ENCODE data around the gene OR5C1.

OR5C1 gene

DNA sequence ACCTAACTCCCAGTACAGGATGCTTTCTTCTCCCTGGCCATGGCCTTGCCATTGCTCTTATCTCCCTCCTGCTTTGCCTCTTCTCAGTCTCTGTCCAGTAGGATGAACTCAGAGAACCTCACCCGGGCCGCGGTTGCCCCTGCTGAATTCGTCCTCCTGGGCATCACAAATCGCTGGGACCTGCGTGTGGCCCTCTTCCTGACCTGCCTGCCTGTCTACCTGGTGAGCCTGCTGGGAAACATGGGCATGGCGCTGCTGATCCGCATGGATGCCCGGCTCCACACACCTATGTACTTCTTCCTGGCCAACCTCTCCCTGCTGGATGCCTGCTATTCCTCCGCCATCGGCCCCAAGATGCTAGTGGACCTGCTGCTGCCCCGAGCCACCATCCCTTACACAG, at the start of gene OR5C1:
OR5C1 (plus strand) TSS at position 103 of the 400 bp plus-strand sequence; CDS start at position 103, 0 bp downstream.
- no peak for DNase-seq

DNA sequence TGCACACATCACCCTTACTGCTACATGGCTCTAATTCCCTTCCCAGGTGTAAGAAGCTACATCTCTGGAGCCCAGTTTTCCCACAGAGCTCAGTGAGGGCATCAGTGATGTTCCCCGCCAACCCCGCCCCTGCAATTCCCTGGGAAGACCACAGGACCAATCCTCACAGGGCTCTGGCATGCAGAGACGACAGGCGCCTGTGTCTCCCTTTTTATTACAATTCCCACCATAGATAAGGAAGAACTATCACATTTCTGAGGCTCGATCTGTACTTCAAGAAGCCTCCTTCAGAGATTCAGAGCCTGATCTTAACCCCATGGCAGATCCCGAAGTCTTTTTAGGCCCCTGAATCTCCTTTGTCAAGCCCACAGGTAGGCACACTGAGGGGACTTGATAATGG, 46.7 kb upstream of the OR5C1 start, which contains the start of gene OR1L6:
OR1L6 (plus strand) TSS at position 301 of the 400 bp plus-strand sequence. CDS start 7,545 bp downstream, outside the sequence.
- DNase-seq: no peak

DNA sequence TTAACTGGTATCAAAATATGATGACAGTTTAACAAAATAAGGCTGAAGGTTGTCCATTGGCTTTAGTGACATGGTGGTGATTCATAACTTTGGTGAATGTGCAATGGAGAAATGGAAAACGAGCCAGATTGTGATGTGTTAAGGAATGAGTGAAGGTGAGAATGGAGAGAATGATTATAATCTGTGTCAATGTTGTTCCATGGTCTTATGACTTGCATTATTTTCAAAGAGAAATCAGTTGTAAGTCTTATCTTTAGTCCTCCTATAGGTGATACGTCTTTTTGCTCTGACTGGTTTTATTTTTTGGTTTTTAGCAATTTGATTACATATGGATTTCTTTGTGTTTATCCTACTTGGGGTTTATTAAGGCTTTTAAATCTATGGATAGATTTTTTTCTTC, 33.9 kb upstream of the OR5C1 start:
- no peak for DNase-seq

- no peak for DNase-seq
Observed at GRCh38 chr9:122767817-122768216, 20.9 kb upstream of the OR5C1 start.

- DNase-seq: no peak
Observed at GRCh38 chr9:122777052-122777451, 11.7 kb upstream of the OR5C1 start.

DNA sequence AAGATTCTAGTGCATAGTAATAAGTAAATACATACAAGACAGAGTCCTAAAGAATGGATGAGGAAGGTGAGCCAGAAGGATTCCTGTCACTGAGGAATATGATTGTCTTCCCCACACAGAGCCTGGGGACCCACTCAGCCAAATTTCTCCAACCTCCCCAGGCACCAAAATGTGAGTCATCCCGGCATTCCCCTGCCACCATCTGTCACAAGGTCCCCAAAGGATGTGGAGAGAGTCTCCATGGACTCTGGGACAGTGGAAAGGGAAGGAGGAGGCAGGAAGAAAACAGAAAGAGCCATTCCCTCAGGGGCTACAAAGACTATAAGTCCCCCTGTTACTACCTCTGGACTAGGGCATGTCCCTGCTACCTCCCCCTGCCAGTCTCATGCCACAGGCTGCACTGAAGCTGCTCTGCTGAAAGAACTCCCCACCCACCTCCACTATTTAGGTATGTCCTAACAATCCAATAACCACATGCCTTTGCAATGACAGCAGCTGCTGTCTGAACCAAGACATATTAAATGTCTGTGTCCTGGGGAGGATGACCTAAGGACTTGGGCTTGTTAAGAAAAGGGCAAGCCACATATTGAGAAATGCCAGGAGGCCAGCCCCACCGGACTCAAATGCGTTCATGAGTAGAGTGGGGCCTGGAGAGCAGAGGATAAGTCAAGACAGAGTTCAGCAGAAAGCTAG, 10.7 kb upstream of the OR5C1 start:
- DNase-seq: no peak

GRCh38 chr9:122779181-122779580, 9.6 kb upstream of the OR5C1 start:
- DNase-seq: no peak

GRCh38 chr9:122780026-122780425, 8.7 kb upstream of the OR5C1 start:
- DNase-seq: no peak

DNA sequence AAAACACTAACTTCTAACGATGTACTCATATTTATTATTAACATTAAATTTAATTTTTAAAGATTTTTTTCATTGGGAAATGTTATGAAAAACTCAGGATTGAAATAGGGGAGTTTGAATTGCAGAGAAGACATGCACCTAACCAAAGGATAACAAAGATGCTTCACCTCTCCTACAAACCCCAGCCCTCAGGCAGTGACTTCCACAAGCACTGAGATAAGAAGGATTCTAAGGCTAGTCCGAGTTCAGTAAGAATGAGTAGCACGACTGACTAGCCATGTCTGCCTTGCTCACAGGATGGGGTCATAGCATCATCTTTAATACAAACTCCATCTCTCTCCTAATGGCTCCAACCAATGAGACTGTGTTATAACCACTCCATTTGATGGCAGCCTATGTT, 7.1 kb upstream of the OR5C1 start:
- no peak for DNase-seq

DNA sequence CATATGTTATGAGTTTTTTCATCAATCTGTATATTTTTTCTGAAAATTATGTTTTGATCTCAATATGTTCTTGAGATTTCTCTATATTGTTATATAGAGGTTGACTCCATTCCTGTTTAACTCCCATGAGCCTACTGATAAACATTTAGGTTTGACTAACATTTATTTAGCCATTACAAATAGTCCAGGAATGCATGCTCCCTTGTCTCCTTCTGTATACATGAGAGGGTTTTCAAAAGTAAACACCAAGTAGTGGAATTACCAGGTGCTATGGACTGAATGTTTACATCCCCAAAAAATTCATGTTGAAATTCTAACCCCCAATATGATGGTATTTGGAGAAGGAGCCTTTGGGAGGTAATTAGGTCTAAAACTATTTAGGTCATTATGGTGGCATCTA, 3.5 kb upstream of the OR5C1 start:
- DNase-seq: no peak

DNA sequence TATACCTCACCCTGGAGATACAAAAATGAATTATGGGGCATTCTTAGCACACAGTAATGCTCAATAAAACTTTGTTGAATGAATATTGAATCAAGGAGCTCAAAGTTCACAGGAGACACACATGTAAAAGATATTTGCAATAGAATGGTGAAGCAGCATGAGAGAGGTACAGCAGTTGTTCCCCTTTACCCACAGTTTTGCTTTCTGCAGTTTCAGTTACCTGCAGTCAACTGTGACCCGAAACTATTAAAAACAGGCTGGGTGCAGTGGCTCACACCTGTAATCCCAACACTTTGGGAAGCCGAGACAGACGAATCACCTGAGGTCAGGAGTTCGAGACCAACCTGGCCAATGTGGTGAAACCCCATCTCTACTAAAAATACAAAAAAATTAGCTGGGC, 2.4 kb upstream of the OR5C1 start:
- no peak for DNase-seq

GRCh38 chr9:122789256-122790046, 718 bp downstream of the OR5C1 start:
- no peak for DNase-seq

DNA sequence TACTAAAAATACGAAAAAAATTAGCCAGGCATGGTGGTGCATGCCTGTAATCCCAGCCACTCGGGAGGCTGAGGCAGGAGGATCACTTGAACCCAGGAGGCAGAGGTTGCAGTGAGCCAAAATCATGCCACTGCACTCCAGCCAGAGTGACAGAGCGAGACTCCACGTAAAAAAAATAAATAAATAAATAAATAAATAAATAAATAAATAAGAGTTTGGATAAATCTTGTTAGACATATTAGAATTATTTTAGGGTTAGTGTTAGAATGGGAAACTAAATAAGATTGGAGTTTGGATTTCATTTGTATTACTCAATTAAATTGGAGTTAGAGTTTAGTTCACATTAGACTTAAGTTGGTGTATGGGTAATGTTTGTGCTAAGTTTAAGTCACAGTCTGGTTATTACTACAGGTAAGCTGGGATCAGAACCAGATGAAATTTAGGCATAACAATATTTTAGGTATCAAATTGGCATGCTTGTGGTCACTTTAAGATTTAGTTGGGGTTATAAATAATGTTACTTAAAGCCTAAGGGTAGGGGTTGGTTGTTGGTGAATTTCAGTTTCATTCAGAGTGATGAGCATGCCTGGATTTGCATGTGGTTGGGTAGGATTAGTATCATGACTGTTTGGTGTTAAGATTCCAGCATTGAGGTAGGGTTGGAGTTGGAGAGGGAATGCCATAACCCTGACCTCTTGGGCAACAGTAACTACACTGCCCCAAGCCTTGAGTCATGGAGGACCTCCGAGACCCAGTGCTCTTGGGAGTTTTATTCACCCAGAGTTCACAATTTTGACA, 3.3 kb downstream of the OR5C1 start:
- no peak for DNase-seq

GRCh38 chr9:122797316-122798063, 8.8 kb downstream of the OR5C1 start:
- no peak for DNase-seq

GRCh38 chr9:122800066-122801060, 11.6 kb downstream of the OR5C1 start, which contains the start of gene OR1K1:
TSS of gene OR1K1 (plus strand) at chr9:122800123. CDS start at chr9:122800123, 0 bp downstream.
- DNase-seq: no peak

GRCh38 chr9:122806661-122807060, 17.9 kb downstream of the OR5C1 start:
- DNase-seq: no peak

GRCh38 chr9:122807271-122807900, 18.7 kb downstream of the OR5C1 start:
- DNase-seq: no peak

DNA sequence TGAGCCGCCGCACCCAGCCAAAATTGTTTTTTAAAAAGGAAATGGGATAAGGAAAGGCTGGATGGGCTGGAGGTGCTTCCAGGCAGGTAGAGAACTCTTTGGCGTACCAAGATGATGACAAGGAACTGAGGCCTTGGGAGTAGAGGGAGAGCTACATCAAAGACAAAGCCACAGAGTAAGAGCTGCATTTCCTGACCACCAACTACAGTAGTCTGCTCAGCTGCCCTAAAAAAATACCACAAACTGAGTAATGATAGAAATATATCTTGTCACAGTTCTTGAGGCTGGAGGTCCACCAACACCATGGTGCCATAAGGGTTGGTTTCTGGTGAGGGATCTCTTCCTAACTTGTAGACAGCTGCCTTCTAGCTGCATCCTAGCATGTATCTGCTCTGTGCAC, 19.4 kb downstream of the OR5C1 start:
- no peak for DNase-seq

- peak; percentile 23 for DNase-seq
Observed at GRCh38 chr9:122809261-122809660, 20.5 kb downstream of the OR5C1 start.

GRCh38 chr9:122810306-122810946, 21.7 kb downstream of the OR5C1 start:
- DNase-seq: peak; percentile 81

All from DMS79 (cell line).